ENCODE results near the gene TNS1.

DNA sequence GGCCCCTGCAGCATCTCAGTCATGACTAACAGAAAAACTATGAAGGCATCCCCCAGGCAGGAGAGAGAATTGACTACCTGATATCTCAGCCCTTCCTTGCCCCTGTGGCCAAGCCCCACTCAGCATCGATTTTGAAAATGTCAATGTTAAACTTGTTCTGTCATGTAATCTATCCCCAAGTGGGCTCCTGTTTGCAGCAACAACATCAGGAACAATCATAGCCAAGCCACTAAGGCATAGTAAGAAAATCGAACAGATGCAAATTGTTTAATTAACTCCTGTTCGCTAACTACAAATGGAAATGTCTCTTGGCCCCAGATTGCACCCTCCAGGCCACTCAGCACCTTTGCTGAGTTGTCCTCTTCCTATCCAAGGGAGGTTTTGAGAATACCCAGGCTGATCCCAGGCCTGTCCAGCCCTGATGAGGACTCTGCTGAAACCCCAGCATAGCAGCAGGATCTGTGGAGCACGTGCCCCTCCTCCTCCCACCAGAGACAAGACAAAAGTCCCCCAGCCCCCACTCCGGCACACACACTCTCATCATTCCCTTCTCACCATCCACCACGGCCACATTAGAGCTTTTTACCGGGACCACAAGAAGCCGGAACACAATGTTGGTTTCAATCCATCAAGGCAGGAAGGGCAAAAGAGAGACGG, 150.1 kb downstream of the TNS1 start:
- TF ChIP-seq SIX5 (IDR thresholded peaks at IDR 0.05; ENCODE audit: borderline replicate concordance in 1 of 2, insufficient read depth in 1 of 2, low read depth in 1 of 2, low read length in 2 of 2) (no peak), HCFC1 (IDR thresholded peaks at IDR 0.05; ENCODE audit: low read depth, low read length) (no peak), EZH2 (IDR thresholded peaks at IDR 0.05; ENCODE audit: borderline replicate concordance, low read depth, low read length) (no peak), GTF2F1 (IDR thresholded peaks at IDR 0.05; ENCODE audit: low read depth, low read length) (no peak)
- TF ChIP-seq, protein P1, sequence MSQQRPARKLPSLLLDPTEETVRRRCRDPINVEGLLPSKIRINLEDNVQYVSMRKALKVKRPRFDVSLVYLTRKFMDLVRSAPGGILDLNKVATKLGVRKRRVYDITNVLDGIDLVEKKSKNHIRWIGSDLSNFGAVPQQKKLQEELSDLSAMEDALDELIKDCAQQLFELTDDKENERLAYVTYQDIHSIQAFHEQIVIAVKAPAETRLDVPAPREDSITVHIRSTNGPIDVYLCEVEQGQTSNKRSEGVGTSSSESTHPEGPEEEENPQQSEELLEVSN (IDR thresholded peaks at IDR 0.05; ENCODE audit: borderline replicate concordance in 1 of 2, extremely low read depth in 1 of 2, insufficient read depth in 1 of 2, insufficient read length in 1 of 2, low read depth in 1 of 2, low read length in 1 of 2, poor library complexity in 1 of 2, severe bottlenecking in 1 of 2): no peak
- TF ChIP-seq, protein P2, sequence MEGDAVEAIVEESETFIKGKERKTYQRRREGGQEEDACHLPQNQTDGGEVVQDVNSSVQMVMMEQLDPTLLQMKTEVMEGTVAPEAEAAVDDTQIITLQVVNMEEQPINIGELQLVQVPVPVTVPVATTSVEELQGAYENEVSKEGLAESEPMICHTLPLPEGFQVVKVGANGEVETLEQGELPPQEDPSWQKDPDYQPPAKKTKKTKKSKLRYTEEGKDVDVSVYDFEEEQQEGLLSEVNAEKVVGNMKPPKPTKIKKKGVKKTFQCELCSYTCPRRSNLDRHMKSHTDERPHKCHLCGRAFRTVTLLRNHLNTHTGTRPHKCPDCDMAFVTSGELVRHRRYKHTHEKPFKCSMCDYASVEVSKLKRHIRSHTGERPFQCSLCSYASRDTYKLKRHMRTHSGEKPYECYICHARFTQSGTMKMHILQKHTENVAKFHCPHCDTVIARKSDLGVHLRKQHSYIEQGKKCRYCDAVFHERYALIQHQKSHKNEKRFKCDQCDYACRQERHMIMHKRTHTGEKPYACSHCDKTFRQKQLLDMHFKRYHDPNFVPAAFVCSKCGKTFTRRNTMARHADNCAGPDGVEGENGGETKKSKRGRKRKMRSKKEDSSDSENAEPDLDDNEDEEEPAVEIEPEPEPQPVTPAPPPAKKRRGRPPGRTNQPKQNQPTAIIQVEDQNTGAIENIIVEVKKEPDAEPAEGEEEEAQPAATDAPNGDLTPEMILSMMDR (IDR thresholded peaks at IDR 0.05 in 2 of 3, conservative IDR thresholded peaks at IDR 0.05 in 1 of 3; ENCODE audit: insufficient read depth in 2 of 3, low read depth in 1 of 3, low read length in 3 of 3): no peak

All from K562 (cell line).